Activated naive CD8-positive, alpha-beta T cell treated with anti-CD3 and anti-CD28 coated beads for 36 hours (primary cell): ENCODE results near the gene MBNL2. TPM values are rescaled to one million over a fixed set of nuclear protein-coding genes. Genes with fewer than 3 reads are reported as not detected.

ENCODE experiments used
- DNase-seq: peaks from one replicate; pipeline ENCODE4 v3.0.0; 2021
- H3K27ac Mint-ChIP-seq: one replicate; pipeline ENCODE4 v1.8.0; 2022; ENCODE audit warnings: mild to moderate bottlenecking, moderate library complexity, mixed read lengths
- H3K27me3 Mint-ChIP-seq: one replicate; pipeline ENCODE4 v1.8.0; 2022; ENCODE audit warnings: mild to moderate bottlenecking, mixed read lengths
- H3K36me3 Mint-ChIP-seq: one replicate; pipeline ENCODE4 v1.8.0; 2021; ENCODE audit warnings: mild to moderate bottlenecking, mixed read lengths
- H3K4me1 Mint-ChIP-seq: one replicate; pipeline ENCODE4 v1.8.0; 2021; ENCODE audit warnings: mixed read lengths
- H3K4me3 Mint-ChIP-seq: one replicate; pipeline ENCODE4 v1.8.0; 2022; ENCODE audit warnings: mild to moderate bottlenecking, moderate library complexity, mixed read lengths
- H3K9me3 Mint-ChIP-seq: one replicate; pipeline ENCODE4 v1.8.0; 2022; ENCODE audit warnings: mixed read lengths
- total RNA-seq, 2 experiments: library from RNA; stranded (reverse); gene quantifications; one replicate each; pipeline ENCODE4 v1.2.3, GENCODE V29; 2021

MBNL2 gene
- total RNA-seq, 2 experiments from 2014 or later: 12.5 to 13.6 TPM

DNA sequence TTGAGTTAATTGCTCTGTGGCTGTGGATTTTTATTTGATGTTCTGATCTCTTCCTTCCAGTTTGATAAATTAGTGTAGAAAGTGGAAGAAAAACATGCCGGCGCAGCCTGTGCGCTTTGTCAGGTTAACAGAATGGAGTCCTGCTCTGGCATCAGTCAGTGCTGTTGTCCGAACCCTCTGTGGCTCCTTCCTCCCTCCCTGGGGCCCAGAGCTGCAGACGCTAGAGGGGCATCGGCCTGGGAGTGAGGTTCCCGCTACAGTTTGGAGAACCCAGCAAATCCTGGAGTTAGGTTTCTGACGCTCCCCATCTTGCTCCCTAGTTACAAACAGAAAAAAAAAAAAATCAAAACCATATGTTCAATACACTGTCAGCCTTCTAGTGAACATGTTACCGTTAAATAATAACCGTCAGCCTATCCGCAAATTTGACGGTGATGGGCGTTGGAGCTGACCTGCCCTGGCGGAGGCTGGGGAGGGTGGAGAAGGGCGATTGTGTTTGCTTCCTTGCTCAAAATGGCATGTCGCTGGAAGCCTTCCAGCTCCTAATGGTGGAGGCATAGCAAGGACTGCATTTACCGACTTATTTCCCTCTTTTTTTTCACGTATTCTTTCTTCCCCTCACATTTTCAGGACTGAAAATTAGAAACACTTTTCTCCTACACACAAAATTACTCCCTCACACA, 13.6 kb downstream of the MBNL2 start:
- Mint-ChIP-seq H3K36me3 (peaks cover 23% of the 10 kb centered on the region), H3K4me3 (no peak overlapping the region), H3K27ac (no peak overlapping the region), H3K27me3 (no peaks in the 10 kb centered on the region), H3K4me1 (peaks cover 38% of the 10 kb centered on the region), H3K9me3 (no peaks in the 10 kb centered on the region)
- no peak for DNase-seq

DNA sequence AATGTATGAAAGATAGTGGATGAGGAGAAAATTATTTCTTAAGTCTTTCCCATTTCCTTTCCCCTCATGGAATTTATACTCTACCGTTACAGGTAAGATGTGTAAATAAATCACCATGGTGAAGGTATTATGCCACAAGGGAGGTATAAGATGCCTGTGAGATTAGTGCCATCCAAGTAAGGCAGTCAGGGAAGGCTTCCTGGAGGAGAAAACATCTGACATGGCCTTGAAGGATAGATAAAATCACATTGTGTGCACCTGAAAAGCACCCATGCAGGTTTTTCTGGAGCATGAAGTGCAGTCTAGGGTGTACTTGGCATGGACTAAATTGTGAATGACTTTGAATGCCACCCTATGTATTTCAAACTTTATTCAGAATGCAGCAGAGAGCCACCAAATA, 15.3 kb downstream of the MBNL2 start:
- peaks cover 46% of the 10 kb centered on the region for H3K4me1 Mint-ChIP-seq
- no peak overlapping the region for H3K27ac Mint-ChIP-seq
- no peak overlapping the region for H3K4me3 Mint-ChIP-seq
- peaks cover 20% of the 10 kb centered on the region for H3K36me3 Mint-ChIP-seq
- H3K9me3 Mint-ChIP-seq: no peaks in the 10 kb centered on the region
- no peaks in the 10 kb centered on the region for H3K27me3 Mint-ChIP-seq
- no peak for DNase-seq

DNA sequence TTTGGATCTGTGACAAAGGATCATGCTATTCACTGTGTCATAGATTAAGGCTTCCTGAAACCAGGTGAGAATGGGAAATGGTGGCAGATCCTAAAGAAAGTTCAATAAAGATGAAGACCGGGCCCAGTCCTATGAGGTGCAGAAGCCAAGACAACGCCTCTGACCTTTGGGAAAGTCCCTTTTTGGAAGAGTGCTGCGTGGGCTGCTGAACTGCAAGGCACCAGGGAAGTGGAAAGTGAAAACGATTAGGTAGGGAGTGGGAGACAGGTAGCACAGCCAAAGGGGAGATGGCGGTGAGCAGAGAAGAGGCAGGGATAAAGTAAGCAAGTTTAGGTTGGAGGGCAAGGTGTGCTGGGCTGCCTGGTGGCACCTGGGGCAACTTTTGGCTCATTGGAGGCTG, 16.3 kb downstream of the MBNL2 start:
- Mint-ChIP-seq H3K9me3 (no peaks in the 10 kb centered on the region), H3K4me3 (no peak overlapping the region), H3K4me1 (peaks cover 44% of the 10 kb centered on the region), H3K27ac (no peak overlapping the region), H3K36me3 (peaks cover 23% of the 10 kb centered on the region), H3K27me3 (no peaks in the 10 kb centered on the region)
- DNase-seq: no peak

DNA sequence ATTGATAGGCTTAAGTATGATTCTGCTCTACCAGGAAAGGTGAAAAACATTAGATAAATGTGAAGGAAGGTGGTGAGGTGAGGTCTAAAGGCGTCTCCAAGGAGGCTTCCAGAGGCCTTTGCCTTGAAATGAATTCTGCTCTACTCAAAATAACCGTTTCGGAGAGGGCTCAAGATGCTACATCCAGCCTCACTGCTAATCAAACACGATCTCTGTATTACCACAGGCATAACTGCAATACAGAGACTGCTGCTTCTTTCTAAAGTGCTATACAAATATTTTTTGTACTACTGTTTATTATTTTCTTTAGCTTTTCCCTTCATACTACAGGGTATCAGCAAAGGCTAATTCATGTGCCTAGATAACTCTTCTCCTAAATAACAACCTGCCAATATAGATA, 16.8 kb downstream of the MBNL2 start:
- H3K4me3 Mint-ChIP-seq: no peak overlapping the region
- H3K27ac Mint-ChIP-seq: no peak overlapping the region
- H3K27me3 Mint-ChIP-seq: no peaks in the 10 kb centered on the region
- peaks cover 45% of the 10 kb centered on the region for H3K4me1 Mint-ChIP-seq
- H3K9me3 Mint-ChIP-seq: no peaks in the 10 kb centered on the region
- H3K36me3 Mint-ChIP-seq: peaks cover 23% of the 10 kb centered on the region
- DNase-seq: no peak

DNA sequence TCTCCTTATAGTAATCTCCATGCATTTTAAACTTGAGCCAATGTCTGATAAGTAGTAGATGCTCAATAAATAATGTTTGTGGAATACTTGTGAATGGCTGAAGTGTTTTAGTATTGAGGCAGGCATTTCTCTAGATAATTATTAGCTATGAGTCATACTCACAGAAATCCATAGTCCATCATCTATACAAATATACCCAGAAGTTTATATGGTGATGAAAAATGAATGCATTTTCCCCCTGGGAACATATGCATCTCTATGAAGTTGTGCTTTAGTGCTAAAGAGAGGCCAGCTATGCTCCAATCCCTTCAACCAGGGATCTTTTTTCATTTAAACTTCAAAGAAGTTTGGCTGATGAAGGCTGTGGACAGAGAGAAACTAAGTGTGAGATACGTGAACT, 17.2 kb downstream of the MBNL2 start:
- H3K4me1 Mint-ChIP-seq: peaks cover 49% of the 10 kb centered on the region
- peaks cover 23% of the 10 kb centered on the region for H3K36me3 Mint-ChIP-seq
- no peak for DNase-seq
- H3K4me3 Mint-ChIP-seq: no peak overlapping the region
- no peaks in the 10 kb centered on the region for H3K9me3 Mint-ChIP-seq
- no peaks in the 10 kb centered on the region for H3K27me3 Mint-ChIP-seq
- no peak overlapping the region for H3K27ac Mint-ChIP-seq

DNA sequence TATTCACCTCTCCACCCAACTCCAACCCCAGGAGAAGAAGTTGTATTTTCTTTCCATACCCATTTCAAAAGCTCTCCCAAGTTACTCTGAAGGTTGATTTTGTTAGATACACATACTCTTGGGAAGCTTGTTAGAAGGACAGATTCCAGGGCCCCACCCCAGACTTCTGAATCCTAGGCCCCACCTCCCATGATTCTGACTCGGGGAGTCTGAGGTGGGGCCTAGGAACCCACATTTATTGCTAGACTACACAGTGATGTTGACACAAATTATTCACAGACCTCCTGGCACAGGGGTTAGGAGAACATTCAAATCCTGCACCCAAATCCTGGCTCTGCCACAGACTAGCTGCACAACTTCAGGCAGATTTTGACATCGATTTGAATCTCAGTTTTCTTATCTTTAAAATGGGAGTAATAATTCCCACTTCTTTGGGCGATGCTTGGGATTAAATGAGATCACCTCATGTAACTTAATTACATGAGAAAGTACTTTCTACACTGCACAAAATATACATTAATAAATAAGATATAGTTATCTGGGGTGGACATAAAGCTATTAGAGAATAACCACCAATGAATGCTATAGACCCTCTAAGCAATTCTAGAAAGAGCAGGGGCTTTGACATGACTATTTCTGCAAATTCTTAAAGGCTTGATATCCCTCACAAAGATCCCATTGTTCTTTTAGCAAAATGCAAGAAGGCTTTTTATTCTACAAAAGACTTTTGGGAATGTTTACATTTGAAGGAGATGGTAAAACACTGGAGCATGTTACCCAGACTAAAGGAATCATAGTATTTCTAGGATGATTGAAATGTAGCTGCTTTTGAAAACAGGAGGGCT, 18.0 kb downstream of the MBNL2 start:
- no peaks in the 10 kb centered on the region for H3K27me3 Mint-ChIP-seq
- no peak overlapping the region for H3K27ac Mint-ChIP-seq
- H3K4me3 Mint-ChIP-seq: no peak overlapping the region

DNA sequence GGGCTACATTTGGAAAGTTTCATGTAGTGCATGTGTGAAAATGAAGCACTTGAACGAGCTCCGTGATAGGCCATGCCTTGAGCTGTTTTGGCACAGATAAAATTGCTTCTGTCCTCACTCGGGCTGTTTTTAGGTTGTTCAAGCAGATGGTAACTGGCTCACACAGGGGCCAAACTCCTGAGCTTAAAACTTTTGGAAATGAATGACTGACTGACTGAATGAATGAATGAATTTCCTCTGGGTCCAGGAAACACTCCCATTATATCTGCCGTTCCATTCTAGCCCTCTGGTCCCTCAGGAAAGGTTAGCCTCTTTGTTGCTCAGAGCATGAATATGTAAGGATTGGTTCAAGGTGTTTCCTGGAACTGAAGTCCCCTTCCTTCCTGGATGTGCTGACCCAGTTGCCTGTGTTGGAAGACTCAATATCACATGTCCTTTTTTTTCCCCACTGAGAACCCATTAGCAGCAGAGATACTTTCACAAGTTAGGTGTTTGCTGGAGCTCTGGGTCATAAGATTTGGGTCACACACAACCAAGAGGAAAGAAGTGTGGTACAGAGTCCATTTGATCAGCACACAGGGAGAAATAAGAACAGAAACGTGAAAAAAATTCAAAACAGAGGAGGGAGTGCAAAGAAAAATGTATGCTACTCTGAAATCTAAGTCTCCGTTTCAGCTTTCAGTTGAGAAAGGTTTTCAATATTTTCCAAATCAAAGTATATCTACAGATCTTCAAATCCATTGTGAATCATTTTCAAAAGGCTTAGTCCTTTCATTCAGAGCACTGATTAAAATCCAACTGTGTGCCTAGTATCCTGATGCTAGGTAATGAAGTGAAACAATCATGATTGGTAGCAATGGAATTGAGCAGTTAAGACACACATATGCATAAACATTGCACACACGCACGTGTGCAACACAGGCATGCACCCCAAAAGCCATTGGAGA, 18.9 kb downstream of the MBNL2 start:
- Mint-ChIP-seq H3K9me3 (no peaks in the 10 kb centered on the region), H3K27ac (no peak overlapping the region), H3K4me1 (peaks cover 48% of the 10 kb centered on the region), H3K27me3 (no peaks in the 10 kb centered on the region), H3K36me3 (peaks cover 16% of the 10 kb centered on the region), H3K4me3 (no peak overlapping the region)
- no peak for DNase-seq

More for the DNA sequence above, 18.0 kb downstream of the MBNL2 start:
- DNase-seq: no peak
- Mint-ChIP-seq H3K36me3 (peaks cover 19% of the 10 kb centered on the region), H3K9me3 (no peaks in the 10 kb centered on the region), H3K4me1 (peaks cover 49% of the 10 kb centered on the region)

DNA sequence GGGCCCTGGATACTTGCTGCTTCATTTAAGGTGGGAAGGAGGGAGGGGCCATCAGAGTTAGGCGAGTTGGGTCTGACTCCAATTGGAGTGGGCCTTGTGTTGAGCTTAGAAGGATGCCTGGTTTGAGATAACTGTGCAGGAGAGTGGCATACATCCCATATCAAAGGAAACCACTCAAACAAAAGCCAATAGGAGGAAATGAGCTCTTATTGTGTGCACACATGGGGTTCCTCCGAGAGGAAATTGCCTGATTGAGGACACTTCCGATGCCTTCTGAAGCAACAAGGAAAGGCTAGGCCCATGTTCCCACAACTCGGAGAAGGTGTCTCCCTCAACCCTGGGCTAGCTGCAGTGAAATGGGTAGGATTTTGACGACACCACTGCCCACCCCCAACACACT, 19.6 kb downstream of the MBNL2 start:
- Mint-ChIP-seq H3K27ac (no peak overlapping the region), H3K9me3 (no peaks in the 10 kb centered on the region), H3K27me3 (no peaks in the 10 kb centered on the region), H3K4me1 (peaks cover 46% of the 10 kb centered on the region), H3K36me3 (peaks cover 13% of the 10 kb centered on the region), H3K4me3 (no peak overlapping the region)
- no peak for DNase-seq

DNA sequence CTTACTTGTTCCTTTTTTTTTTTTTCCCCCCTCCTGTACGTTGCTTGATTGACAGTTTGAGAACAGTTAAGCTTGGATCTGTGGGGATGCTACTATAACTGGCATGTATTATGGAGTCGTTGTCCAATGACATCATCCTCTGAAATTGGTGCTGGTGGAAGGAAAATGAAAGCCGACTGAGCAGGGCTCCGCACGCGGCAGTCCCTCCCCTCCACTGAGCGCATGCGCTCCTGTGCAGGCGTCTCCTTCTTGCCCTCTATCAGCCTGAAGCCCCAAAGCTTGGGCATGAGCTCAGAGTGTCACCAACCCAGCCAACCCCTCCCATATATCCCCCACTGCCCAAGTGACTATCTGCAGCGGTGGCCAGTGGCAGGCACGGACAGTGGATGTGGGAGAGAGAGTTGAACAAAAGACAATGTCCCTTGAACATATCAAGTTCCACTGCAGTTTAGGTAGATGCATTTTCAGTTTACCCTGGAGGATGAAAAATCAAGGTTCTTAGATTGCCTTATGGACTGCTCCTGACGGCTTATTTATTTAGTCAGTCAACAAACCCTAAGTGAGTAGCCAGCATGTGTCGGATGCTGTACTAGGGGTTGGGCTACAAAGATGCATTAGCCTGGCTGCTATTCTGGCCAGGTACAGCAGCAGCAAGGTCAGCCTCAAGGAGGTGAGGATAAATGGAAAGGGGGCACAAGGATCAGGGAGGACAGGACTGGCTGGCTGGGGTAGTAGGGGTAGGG, 20.8 kb downstream of the MBNL2 start:
- Mint-ChIP-seq H3K4me1 (peaks cover 43% of the 10 kb centered on the region), H3K9me3 (peaks cover 1% of the 10 kb centered on the region), H3K36me3 (peaks cover 8% of the 10 kb centered on the region), H3K4me3 (no peak overlapping the region), H3K27ac (no peak overlapping the region), H3K27me3 (no peaks in the 10 kb centered on the region)
- DNase-seq: no peak

DNA sequence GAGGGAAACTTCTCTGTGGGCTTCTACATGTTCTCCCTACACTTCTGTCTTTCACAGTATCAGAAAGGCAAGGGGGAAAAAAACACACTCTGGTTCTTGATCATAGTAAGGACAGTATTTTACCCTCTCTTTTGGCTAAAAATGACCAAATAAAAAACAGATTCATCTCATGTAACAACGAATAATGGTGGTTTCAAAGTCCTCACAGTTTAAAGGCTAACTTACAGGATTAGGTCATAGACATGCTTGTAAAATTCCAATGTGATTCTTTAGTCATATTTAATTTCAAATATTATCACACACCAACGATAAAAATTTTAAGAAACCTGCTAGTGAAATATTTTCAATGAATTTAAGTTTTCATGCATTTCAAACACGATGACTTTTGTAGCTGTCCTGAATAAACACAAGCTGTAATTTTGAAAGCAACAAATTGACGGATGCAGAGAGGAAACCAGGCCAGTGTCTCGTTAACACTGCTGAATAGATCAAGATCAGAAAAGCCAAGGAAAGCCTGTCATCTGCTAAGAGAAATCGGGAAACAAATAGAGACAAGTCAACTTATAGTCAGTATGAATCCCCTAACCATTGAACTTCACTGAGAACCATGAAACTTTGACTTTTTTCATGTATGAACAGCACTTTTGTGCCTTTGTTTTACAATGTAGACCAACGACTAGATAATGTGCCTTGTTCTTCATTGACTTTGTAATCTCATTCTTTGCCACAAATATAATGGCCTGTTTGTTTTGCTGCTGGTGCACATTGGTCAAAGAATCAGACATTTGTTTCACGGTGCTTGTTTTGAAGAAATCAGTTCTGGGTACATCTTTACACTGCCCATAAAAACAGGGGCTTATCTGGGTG, 22.0 kb downstream of the MBNL2 start:
- Mint-ChIP-seq H3K9me3 (peaks cover 1% of the 10 kb centered on the region), H3K27me3 (no peaks in the 10 kb centered on the region), H3K4me1 (peaks cover 36% of the 10 kb centered on the region), H3K4me3 (no peak overlapping the region), H3K27ac (no peak overlapping the region), H3K36me3 (peaks cover 4% of the 10 kb centered on the region)
- DNase-seq: no peak

DNA sequence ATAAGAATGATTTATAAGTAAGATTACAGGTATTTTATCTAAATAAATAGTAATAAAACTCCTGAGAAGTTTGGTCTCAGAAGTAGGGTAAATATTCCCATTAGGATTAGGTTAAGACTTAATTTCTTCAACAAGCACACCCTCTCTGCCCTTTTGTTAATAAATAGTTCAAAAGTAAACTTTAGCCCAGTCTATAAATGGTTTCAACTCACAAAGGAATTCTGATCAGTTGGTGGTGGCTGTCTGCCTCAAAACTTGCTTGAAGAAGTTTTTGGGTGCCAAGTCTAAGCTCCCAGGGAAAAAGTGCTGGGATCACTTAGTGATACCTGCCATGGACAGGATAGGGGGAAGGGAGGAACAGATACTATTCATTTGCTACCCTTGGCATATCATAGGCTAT, 22.9 kb downstream of the MBNL2 start:
- H3K9me3 Mint-ChIP-seq: peaks cover 1% of the 10 kb centered on the region
- no peak overlapping the region for H3K27ac Mint-ChIP-seq
- H3K4me3 Mint-ChIP-seq: no peak overlapping the region
- H3K4me1 Mint-ChIP-seq: peaks cover 41% of the 10 kb centered on the region
- no peaks in the 10 kb centered on the region for H3K27me3 Mint-ChIP-seq
- no peak for DNase-seq
- H3K36me3 Mint-ChIP-seq: peaks cover 4% of the 10 kb centered on the region

DNA sequence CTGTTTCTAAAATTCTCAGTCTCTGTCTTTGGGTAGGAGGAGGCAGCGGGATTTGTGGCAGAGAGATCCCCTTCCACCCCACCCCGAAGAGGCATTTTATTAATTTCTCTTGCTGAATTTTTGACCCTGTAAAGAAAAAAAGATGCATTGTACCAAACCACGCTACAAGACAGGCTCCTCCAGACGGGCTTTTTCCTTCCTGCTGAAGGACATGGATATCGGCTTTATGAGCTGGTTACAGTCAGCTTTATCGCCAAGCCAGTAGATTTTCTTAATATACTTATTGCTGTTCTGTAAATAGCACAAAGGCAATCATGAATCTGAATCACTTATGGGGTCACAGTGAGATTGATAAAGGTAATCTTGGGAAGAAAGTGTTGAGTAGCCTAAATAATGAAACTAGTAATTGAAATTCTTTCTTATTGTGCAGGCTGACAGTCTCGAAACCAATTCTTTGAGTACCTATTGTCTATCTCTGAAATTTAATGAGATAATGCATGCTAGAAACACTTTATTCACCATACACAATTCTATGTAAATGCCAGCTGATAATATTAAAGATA, 24.5 kb downstream of the MBNL2 start:
- no peak for DNase-seq
- Mint-ChIP-seq H3K4me1 (peaks cover 40% of the 10 kb centered on the region), H3K27ac (no peak overlapping the region), H3K36me3 (peaks cover 4% of the 10 kb centered on the region), H3K27me3 (no peaks in the 10 kb centered on the region), H3K9me3 (peaks cover 1% of the 10 kb centered on the region), H3K4me3 (no peak overlapping the region)

DNA sequence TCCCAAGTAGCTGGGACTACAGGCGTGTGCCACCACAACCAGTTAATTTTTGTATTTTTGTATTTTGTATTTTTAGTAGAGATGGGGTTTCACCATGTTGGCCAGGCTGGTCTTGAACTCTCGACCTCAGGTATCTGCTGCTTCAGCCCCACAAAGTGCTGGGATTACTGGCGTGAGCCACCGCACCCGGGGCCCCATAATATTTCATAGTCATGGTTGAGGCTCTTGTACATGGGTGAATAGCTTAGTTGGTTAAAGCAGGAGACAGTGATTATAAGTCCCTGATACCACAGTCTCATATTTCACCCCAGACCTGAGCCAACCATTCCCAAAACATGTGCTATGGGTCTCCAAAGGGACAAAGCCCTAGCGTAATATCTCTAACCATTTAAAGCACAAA, 26.1 kb downstream of the MBNL2 start:
- H3K27me3 Mint-ChIP-seq: no peaks in the 10 kb centered on the region
- no peak for DNase-seq
- H3K4me1 Mint-ChIP-seq: peaks cover 32% of the 10 kb centered on the region
- peaks cover 1% of the 10 kb centered on the region for H3K9me3 Mint-ChIP-seq
- H3K4me3 Mint-ChIP-seq: no peak overlapping the region
- no peak overlapping the region for H3K27ac Mint-ChIP-seq
- no peaks in the 10 kb centered on the region for H3K36me3 Mint-ChIP-seq
